ENCODE results near the gene TMC5.
"Not testable (repeated sequence)": the region's sequence is repeated elsewhere in the genome, so short reads cannot be mapped to it uniquely, and the experiment has no call there.

Gene TMC5

DNA sequence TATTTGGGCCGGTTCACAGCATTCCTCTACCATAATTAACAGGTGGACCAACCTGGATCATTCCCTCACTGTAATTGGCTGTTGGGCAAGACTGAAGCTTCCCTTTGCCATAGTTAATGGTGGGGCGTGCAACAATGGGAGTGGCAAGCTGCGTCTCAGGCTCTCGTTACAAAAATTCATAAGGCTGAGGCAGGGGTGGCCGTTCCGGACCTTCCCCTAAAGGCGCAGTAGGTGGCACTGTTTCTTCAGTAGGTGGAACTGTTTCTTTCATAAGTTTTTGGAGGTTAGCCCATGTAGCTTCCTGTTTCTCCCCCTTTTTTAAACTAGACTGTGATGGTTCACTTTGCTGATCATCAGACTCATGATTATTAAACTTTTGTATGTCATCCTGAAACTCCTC lies 17.0 kb upstream of the TMC5 start:
- in situ Hi-C loops (cut with MboI; ENCODE audit: low pct_unique_long_range_greater_than_20kb, low sequenced_read_pairs, unreplicated experiment) = no loop called here
- no peak for DNase-seq (ENCODE audit: low spot score)
- TF ChIP-seq, protein P1, sequence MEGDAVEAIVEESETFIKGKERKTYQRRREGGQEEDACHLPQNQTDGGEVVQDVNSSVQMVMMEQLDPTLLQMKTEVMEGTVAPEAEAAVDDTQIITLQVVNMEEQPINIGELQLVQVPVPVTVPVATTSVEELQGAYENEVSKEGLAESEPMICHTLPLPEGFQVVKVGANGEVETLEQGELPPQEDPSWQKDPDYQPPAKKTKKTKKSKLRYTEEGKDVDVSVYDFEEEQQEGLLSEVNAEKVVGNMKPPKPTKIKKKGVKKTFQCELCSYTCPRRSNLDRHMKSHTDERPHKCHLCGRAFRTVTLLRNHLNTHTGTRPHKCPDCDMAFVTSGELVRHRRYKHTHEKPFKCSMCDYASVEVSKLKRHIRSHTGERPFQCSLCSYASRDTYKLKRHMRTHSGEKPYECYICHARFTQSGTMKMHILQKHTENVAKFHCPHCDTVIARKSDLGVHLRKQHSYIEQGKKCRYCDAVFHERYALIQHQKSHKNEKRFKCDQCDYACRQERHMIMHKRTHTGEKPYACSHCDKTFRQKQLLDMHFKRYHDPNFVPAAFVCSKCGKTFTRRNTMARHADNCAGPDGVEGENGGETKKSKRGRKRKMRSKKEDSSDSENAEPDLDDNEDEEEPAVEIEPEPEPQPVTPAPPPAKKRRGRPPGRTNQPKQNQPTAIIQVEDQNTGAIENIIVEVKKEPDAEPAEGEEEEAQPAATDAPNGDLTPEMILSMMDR (IDR thresholded peaks at IDR 0.05; ENCODE audit: extremely low read depth, insufficient read depth, missing control alignments) = peak; percentile 33

DNA sequence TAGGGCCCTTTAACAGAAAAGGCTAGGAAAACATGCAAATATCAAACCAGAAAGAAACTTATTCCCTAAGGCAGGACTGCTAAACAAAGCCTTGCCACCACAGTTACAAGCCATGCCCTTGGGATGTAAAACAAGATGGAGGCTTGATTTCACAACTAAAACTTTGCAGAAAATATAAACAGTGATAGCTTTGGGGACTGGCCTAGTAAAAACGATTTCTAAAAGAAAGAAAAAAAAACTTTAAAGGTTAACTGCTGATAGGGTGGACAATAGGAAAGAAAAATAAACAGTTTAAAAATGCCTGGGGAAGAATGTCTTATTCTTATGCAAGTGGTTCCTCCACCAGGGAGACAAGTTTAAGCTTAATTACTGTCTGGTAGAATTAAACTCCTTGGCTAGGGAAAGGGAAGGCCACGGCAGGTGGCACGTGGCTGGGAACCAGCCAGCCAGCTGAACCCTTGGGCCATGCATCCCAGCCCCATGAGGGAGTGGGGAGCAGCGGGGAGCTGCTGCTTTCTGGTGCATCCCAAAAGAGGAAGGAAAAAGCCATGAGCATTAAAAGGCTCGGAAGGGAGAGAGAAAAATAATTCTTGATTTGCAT lies 10.7 kb upstream of the TMC5 start:
- TF ChIP-seq, protein P1 (IDR thresholded peaks at IDR 0.05; ENCODE audit: extremely low read depth, insufficient read depth, missing control alignments) = no peak
- in situ Hi-C loops (cut with MboI; ENCODE audit: low pct_unique_long_range_greater_than_20kb, low sequenced_read_pairs, unreplicated experiment) = no loop called here
- no peak for DNase-seq (ENCODE audit: low spot score)

DNA sequence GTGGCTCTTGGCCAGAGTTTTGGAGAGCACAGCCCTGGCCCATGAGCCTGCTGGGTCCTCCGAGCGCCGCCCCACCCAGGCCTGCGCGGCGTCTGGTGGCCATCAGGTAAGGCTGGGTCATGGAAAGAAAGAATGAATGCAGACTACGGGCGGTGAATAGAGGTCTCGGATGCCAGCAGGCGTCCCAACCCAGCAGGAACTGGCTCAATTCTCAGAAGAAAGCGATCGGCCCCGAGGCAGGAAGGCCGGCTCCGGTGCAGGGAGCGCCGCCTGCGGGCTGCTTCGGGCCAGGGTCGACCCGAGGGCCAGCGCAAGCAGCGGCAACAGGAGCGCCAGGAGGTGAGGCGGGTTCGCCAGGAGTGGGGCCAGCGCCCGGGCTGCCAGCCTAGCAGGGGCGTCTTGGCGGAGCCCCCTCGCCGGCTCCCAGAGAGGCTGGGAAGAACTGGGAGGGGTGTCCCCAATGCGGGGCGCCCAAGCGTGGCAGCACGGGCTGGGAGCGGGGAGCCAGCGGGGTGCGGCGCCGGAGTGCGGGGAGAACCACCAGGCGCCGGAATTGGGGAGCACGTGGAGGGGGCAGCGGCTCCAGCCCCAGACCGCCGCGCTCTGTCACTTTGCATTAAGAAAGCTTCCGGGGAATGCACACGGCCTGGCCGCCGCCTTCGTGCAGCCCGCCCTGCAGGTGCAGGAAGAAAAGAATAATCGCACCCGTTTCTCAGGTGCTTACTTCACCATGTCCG lies 7.1 kb upstream of the TMC5 start:
- TF ChIP-seq, protein P1 (IDR thresholded peaks at IDR 0.05; ENCODE audit: extremely low read depth, insufficient read depth, missing control alignments) = peak; percentile 2
- peak; percentile 44 for DNase-seq (ENCODE audit: low spot score)
- in situ Hi-C loops (cut with MboI; ENCODE audit: low pct_unique_long_range_greater_than_20kb, low sequenced_read_pairs, unreplicated experiment) = no loop called here

DNA sequence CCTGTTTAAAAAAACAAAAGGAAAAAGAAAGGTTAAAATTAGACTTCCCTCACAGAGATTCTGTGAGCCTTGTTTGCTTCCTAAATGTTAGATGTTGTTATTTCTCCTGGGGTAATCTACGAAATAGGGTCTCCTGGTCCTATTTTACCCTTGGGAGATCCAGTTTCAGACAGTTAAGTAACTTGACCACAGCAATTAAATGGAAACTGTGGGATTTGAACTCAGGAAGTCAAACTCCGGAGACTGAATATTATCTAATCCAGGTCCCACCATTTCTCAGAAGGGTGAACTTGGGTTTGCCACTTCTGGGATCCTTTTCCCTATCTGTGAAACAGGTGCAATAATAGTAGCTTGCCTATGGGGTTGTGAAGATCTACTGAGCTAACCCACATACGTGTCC lies 6.4 kb upstream of the TMC5 start:
- TF ChIP-seq, protein P1 (IDR thresholded peaks at IDR 0.05; ENCODE audit: extremely low read depth, insufficient read depth, missing control alignments) = no peak
- in situ Hi-C loops (cut with MboI; ENCODE audit: low pct_unique_long_range_greater_than_20kb, low sequenced_read_pairs, unreplicated experiment) = no loop called here
- DNase-seq (ENCODE audit: low spot score) = no peak

DNA sequence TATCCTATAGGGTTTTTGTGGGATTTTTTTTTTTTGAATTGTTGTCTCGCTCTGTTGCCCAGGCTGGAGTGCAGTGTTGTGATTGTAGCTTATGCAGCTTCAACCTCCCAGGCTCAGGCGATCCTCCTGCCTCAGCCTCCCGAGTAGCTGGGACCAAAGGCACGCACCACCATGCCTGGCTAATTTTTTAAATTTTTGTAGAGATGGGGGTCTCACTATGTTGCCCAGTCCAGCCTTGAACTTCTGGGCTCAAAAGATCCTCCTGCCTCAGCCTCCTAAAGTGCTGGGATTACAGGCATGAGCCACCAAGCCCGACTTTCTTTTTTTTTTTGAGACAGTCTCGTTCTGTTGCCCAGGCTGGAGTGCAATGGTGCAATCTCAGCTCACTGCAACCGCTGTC lies 5.6 kb upstream of the TMC5 start:
- in situ Hi-C loops (cut with MboI; ENCODE audit: low pct_unique_long_range_greater_than_20kb, low sequenced_read_pairs, unreplicated experiment) = not testable (repeated sequence)

DNA sequence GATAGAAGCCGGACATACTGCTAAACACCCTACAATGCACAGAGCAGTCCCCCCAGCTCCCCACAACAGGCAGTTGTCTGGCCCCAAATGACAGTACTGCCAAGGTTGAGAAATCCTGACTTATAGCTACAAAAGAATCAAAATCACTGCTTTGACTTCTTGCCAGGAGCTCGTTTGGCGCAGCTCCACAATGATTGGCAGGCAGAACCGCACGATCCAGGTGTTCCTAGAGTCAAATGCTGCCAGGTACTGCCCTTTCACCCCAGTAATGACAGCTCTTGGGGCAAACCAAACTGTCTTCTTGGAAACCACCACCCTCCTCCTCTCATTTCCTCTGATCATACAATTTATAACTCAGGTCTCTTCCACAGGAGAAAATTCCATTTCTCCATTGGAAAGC lies 2.2 kb upstream of the TMC5 start:
- TF ChIP-seq, protein P1 (IDR thresholded peaks at IDR 0.05; ENCODE audit: extremely low read depth, insufficient read depth, missing control alignments) = no peak
- in situ Hi-C loops (cut with MboI; ENCODE audit: low pct_unique_long_range_greater_than_20kb, low sequenced_read_pairs, unreplicated experiment) = no loop called here
- DNase-seq (ENCODE audit: low spot score) = no peak

More for the DNA sequence above, 5.6 kb upstream of the TMC5 start:
- not testable (repeated sequence) for DNase-seq (ENCODE audit: low spot score)

DNA sequence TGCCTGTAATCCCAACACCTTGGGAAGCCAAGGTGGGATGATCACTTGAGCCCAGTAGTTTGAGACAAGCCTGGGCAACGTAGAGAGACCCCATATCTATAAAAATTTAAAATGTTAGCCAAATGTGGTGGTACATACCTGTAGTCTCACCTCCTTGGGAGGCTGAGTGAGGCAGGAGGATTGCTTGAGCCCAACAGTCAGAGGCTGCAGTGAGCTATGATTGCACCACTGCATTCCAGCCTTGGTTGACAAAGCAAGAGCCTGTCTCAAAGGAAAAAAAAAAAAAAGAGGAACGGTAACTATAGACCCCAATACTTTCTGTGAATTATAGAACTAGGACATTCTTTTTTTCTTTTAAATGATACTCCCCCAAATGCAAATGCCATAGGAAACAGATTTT lies 1.8 kb upstream of the TMC5 start:
- no peak for DNase-seq (ENCODE audit: low spot score)
- in situ Hi-C loops (cut with MboI; ENCODE audit: low pct_unique_long_range_greater_than_20kb, low sequenced_read_pairs, unreplicated experiment) = no loop called here
- TF ChIP-seq, protein P1 (IDR thresholded peaks at IDR 0.05; ENCODE audit: extremely low read depth, insufficient read depth, missing control alignments) = no peak

Data from GM13977 (cell line).